Esophagus squamous epithelium (tissue), 4 donors: Measurements from ENCODE around the gene ANKK1.

Experiments used
- POLR2A ChIP-seq, 4 donors: fragments of 450-650 bp; IDR thresholded peaks; one replicate each; pipeline ENCODE4 v1.6.1; 2017; ENCODE audit warnings: antibody characterized with exemption in 4 of 4, mild to moderate bottlenecking in 4 of 4, moderate library complexity in 3 of 4
- TF ChIP-seq, protein P1 (sequence below), 6 experiments: fragments of 450-650 bp in 4 of 6; fragments of 200-600 bp in 2 of 6; sonication (generic) in 2 of 6; IDR thresholded peaks; one replicate each; pipeline ENCODE4 v1.5.1; 2016 to 2019; ENCODE audit warnings: antibody characterized with exemption in 6 of 6, mild to moderate bottlenecking in 4 of 6, moderate library complexity in 4 of 6

DNA sequence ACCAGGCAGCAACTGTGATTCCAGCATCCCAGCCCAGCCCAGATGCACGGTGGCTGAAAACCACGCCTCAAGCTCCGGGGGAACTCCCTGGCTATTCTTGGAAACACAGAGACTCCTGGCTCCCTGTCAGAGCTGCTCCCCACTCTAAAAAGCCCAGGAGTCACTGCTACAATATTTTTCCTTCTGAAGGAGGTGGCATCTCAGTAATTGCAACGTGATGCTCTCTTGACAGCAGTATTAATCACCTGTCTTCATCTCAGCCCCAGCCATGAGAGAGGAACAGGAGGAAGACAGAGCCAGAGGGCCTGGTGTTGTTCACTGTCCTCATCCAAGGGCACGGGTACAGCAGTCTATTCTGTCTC, 60.7 kb downstream of the ANKK1 start:
- TF ChIP-seq, protein P1, sequence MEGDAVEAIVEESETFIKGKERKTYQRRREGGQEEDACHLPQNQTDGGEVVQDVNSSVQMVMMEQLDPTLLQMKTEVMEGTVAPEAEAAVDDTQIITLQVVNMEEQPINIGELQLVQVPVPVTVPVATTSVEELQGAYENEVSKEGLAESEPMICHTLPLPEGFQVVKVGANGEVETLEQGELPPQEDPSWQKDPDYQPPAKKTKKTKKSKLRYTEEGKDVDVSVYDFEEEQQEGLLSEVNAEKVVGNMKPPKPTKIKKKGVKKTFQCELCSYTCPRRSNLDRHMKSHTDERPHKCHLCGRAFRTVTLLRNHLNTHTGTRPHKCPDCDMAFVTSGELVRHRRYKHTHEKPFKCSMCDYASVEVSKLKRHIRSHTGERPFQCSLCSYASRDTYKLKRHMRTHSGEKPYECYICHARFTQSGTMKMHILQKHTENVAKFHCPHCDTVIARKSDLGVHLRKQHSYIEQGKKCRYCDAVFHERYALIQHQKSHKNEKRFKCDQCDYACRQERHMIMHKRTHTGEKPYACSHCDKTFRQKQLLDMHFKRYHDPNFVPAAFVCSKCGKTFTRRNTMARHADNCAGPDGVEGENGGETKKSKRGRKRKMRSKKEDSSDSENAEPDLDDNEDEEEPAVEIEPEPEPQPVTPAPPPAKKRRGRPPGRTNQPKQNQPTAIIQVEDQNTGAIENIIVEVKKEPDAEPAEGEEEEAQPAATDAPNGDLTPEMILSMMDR (IDR thresholded peaks at IDR 0.05) = no peak
- no peak for TF ChIP-seq POLR2A (IDR thresholded peaks at IDR 0.05)
